ENCODE results near the gene CELF4. TPM values are rescaled to one million over a fixed set of nuclear protein-coding genes. Genes with fewer than 3 reads are reported as not detected.

The CELF4 gene
- total RNA-seq (2014; rRNA removed; shearing (Covaris generic)), result not detected in 2 replicates

GRCh38 chr18:37565101-37565976 lies at the start of gene CELF4:
Gene CELF4 (minus strand): TSS chr18:37565798.
- no peak within 1 kb of the TSS for H3K27ac ChIP-seq
- no peaks in the 10 kb centered on the region for H3K36me3 ChIP-seq
- no peaks in the 10 kb centered on the region for H3K9me3 ChIP-seq (replicated peaks)
- H3K27me3 ChIP-seq, result no peaks in the 10 kb centered on the region
- no peaks in the 10 kb centered on the region for H3K4me1 ChIP-seq
- no peak for DNase-seq
- H3K4me3 ChIP-seq, result no peak within 1 kb of the TSS

GRCh38 chr18:37613253-37613565 lies 47.6 kb upstream of the CELF4 start:
- no peak for DNase-seq
- H3K27ac ChIP-seq, result no peak overlapping the region
- H3K9me3 ChIP-seq (replicated peaks), result no peaks in the 10 kb centered on the region
- no peaks in the 10 kb centered on the region for H3K4me1 ChIP-seq
- H3K36me3 ChIP-seq, result no peaks in the 10 kb centered on the region
- no peak overlapping the region for H3K4me3 ChIP-seq
- no peaks in the 10 kb centered on the region for H3K27me3 ChIP-seq

GRCh38 chr18:37612524-37613252 lies 47.1 kb upstream of the CELF4 start:
- Histone ChIP-seq H3K36me3 (no peaks in the 10 kb centered on the region), H3K9me3 (replicated peaks) (no peaks in the 10 kb centered on the region), H3K27me3 (no peaks in the 10 kb centered on the region), H3K27ac (no peak overlapping the region), H3K4me3 (no peak overlapping the region), H3K4me1 (no peaks in the 10 kb centered on the region)
- DNase-seq, result no peak

GRCh38 chr18:37611614-37612279 lies 46.1 kb upstream of the CELF4 start:
- no peak for DNase-seq
- H3K4me1 ChIP-seq, result no peaks in the 10 kb centered on the region
- H3K27me3 ChIP-seq, result no peaks in the 10 kb centered on the region
- H3K27ac ChIP-seq, result no peak overlapping the region
- H3K9me3 ChIP-seq (replicated peaks), result no peaks in the 10 kb centered on the region
- no peak overlapping the region for H3K4me3 ChIP-seq
- no peaks in the 10 kb centered on the region for H3K36me3 ChIP-seq

GRCh38 chr18:37608876-37609275 lies 43.3 kb upstream of the CELF4 start:
- H3K36me3 ChIP-seq, result no peaks in the 10 kb centered on the region
- H3K9me3 ChIP-seq (replicated peaks), result no peaks in the 10 kb centered on the region
- no peaks in the 10 kb centered on the region for H3K27me3 ChIP-seq
- DNase-seq, result no peak
- no peak overlapping the region for H3K27ac ChIP-seq
- H3K4me3 ChIP-seq, result no peak overlapping the region
- H3K4me1 ChIP-seq, result no peaks in the 10 kb centered on the region

- Histone ChIP-seq H3K36me3 (no peaks in the 10 kb centered on the region), H3K27me3 (no peaks in the 10 kb centered on the region), H3K4me1 (no peaks in the 10 kb centered on the region), H3K4me3 (no peak overlapping the region), H3K27ac (no peak overlapping the region), H3K9me3 (replicated peaks) (no peaks in the 10 kb centered on the region)
- DNase-seq, result no peak
Observed at GRCh38 chr18:37607281-37607680, 41.7 kb upstream of the CELF4 start.

GRCh38 chr18:37604032-37604431 lies 38.4 kb upstream of the CELF4 start:
- Histone ChIP-seq H3K4me1 (no peaks in the 10 kb centered on the region), H3K27ac (no peak overlapping the region), H3K36me3 (no peaks in the 10 kb centered on the region), H3K9me3 (replicated peaks) (no peaks in the 10 kb centered on the region), H3K27me3 (no peaks in the 10 kb centered on the region), H3K4me3 (no peak overlapping the region)
- DNase-seq, result no peak

GRCh38 chr18:37598966-37599896 lies 33.6 kb upstream of the CELF4 start:
- no peak overlapping the region for H3K4me3 ChIP-seq
- no peaks in the 10 kb centered on the region for H3K27me3 ChIP-seq
- no peaks in the 10 kb centered on the region for H3K4me1 ChIP-seq
- H3K36me3 ChIP-seq, result no peaks in the 10 kb centered on the region
- no peak overlapping the region for H3K27ac ChIP-seq
- no peaks in the 10 kb centered on the region for H3K9me3 ChIP-seq (replicated peaks)
- DNase-seq, result no peak

GRCh38 chr18:37598396-37598795 lies 32.8 kb upstream of the CELF4 start:
- H3K4me1 ChIP-seq, result no peaks in the 10 kb centered on the region
- no peaks in the 10 kb centered on the region for H3K36me3 ChIP-seq
- H3K4me3 ChIP-seq, result no peak overlapping the region
- no peaks in the 10 kb centered on the region for H3K27me3 ChIP-seq
- no peak overlapping the region for H3K27ac ChIP-seq
- DNase-seq, result no peak
- H3K9me3 ChIP-seq (replicated peaks), result no peaks in the 10 kb centered on the region

GRCh38 chr18:37590346-37590745 lies 24.7 kb upstream of the CELF4 start:
- Histone ChIP-seq H3K27me3 (no peaks in the 10 kb centered on the region), H3K9me3 (replicated peaks) (no peaks in the 10 kb centered on the region), H3K27ac (no peak overlapping the region), H3K4me3 (no peak overlapping the region), H3K36me3 (no peaks in the 10 kb centered on the region), H3K4me1 (no peaks in the 10 kb centered on the region)
- DNase-seq, result no peak

- H3K27me3 ChIP-seq, result no peaks in the 10 kb centered on the region
- H3K9me3 ChIP-seq (replicated peaks), result no peaks in the 10 kb centered on the region
- H3K4me3 ChIP-seq, result no peak overlapping the region
- H3K4me1 ChIP-seq, result no peaks in the 10 kb centered on the region
- DNase-seq, result no peak
- no peak overlapping the region for H3K27ac ChIP-seq
- no peaks in the 10 kb centered on the region for H3K36me3 ChIP-seq
Observed at GRCh38 chr18:37588289-37588688, 22.7 kb upstream of the CELF4 start.

GRCh38 chr18:37586656-37587225 lies 21.1 kb upstream of the CELF4 start:
- Histone ChIP-seq H3K27ac (no peak overlapping the region), H3K4me1 (no peaks in the 10 kb centered on the region), H3K4me3 (no peak overlapping the region), H3K27me3 (no peaks in the 10 kb centered on the region), H3K9me3 (replicated peaks) (no peaks in the 10 kb centered on the region), H3K36me3 (no peaks in the 10 kb centered on the region)
- DNase-seq, result no peak

GRCh38 chr18:37584952-37585695 lies 19.5 kb upstream of the CELF4 start:
- Histone ChIP-seq H3K36me3 (no peaks in the 10 kb centered on the region), H3K27ac (no peak overlapping the region), H3K27me3 (no peaks in the 10 kb centered on the region), H3K4me1 (no peaks in the 10 kb centered on the region), H3K9me3 (replicated peaks) (no peaks in the 10 kb centered on the region), H3K4me3 (no peak overlapping the region)
- DNase-seq, result no peak

Data from SJCRH30 (cell line).